HG02852 (cell line): ENCODE data around the gene SUFU.
A peak's percentile ranks its signal among the peaks of the same experiment; 100 is the strongest.

Experiments
- ATAC-seq: cut with Tn5 transposase; IDR thresholded peaks from one replicate; pipeline ENCODE4 v1.9.1; 2021; ENCODE audit warnings: mild to moderate bottlenecking, moderate library complexity; ENCODE audit not compliant: unreplicated experiment

SUFU gene

GRCh38 chr10:102631525-102632393, 128.0 kb downstream of the SUFU start:
- no peak for ATAC-seq

GRCh38 chr10:102632394-102633111, 128.8 kb downstream of the SUFU start:
- ATAC-seq = no peak

GRCh38 chr10:102633287-102633686, 129.5 kb downstream of the SUFU start:
- no peak for ATAC-seq

GRCh38 chr10:102633848-102634247, 130.1 kb downstream of the SUFU start:
- no peak for ATAC-seq

GRCh38 chr10:102634686-102635085, 130.9 kb downstream of the SUFU start:
- ATAC-seq = no peak

GRCh38 chr10:102635377-102635776, 131.6 kb downstream of the SUFU start:
- ATAC-seq = no peak

- ATAC-seq = no peak
Measured at GRCh38 chr10:102639537-102639936, 135.8 kb downstream of the SUFU start.

- ATAC-seq = no peak
Measured at GRCh38 chr10:102641402-102641801, 137.6 kb downstream of the SUFU start.

- ATAC-seq = peak; percentile 53
Measured at GRCh38 chr10:102641880-102642735, 138.3 kb downstream of the SUFU start.

- no peak for ATAC-seq
Measured at GRCh38 chr10:102642736-102643335, 139.1 kb downstream of the SUFU start.

GRCh38 chr10:102643336-102644065, 139.7 kb downstream of the SUFU start:
- no peak for ATAC-seq

- no peak for ATAC-seq
Measured at GRCh38 chr10:102644066-102644645, 140.4 kb downstream of the SUFU start, which contains the start of gene TRIM8. Gene TRIM8, plus strand, starts transcription at chr10:102644479. Its CDS starts 139 bp downstream, at chr10:102644618.

- ATAC-seq = no peak
Measured at GRCh38 chr10:102644646-102645387, 141.0 kb downstream of the SUFU start.

- no peak for ATAC-seq
Measured at GRCh38 chr10:102645388-102645740, 141.6 kb downstream of the SUFU start.

- ATAC-seq = peak; percentile 38
Measured at GRCh38 chr10:102645741-102646609, 142.2 kb downstream of the SUFU start.

GRCh38 chr10:102646610-102647442, 143.1 kb downstream of the SUFU start:
- no peak for ATAC-seq
